GM10266 (cell line): ENCODE data around the gene SPEM2.
A peak's percentile ranks its signal among the peaks of the same experiment; 100 is the strongest.

Source experiments
- DNase-seq: peaks from one replicate; pipeline ENCODE4 v3.0.0; 2012; ENCODE audit errors: extremely low spot score
- TF ChIP-seq, protein P1 (sequence below): IDR thresholded peaks from 2 replicates; pipeline ENCODE4 v1.5.1; 2012; ENCODE audit warnings: mild to moderate bottlenecking, low read depth; ENCODE audit not compliant: control insufficient read depth, insufficient read depth; ENCODE audit errors: missing control alignments

The SPEM2 gene

DNA sequence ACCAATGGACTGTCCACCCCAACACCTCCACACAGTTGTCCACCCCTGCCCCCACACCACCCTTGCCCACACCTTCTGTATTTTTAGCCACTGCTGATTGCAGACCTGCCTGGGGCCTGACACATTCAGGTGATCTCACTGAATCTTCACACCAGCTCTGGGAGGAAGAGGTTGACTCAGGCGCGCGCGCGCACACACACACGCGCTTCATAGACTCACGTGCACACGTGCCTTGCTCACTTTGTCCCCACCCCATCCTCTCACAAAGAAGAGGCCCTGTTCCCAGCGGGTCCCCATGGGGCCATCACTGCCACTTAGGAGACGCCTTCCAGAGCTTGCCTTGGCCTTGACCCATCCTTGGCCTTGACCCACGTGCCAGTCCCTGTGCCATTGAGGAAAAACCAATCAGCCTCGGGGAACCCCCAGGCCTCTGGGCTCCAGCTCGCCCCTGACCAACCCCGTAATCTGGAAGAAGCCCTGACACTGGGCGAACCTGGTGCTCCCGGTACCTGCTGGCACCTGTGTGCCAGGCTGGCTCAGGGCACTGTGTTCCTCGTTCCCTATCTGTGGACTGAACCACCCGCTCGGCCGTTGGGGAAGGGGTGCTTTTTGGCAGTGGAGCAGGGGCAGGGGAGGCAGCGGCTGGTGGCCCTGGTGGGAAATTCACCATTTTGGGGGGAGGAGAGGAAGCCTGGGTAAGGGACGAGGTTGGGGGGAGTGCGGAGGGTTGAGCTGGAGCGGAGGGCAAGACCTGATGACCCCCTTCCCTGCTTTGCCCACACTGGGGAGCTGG, 14.6 kb upstream of the SPEM2 start:
- DNase-seq = no peak
- TF ChIP-seq, protein P1, sequence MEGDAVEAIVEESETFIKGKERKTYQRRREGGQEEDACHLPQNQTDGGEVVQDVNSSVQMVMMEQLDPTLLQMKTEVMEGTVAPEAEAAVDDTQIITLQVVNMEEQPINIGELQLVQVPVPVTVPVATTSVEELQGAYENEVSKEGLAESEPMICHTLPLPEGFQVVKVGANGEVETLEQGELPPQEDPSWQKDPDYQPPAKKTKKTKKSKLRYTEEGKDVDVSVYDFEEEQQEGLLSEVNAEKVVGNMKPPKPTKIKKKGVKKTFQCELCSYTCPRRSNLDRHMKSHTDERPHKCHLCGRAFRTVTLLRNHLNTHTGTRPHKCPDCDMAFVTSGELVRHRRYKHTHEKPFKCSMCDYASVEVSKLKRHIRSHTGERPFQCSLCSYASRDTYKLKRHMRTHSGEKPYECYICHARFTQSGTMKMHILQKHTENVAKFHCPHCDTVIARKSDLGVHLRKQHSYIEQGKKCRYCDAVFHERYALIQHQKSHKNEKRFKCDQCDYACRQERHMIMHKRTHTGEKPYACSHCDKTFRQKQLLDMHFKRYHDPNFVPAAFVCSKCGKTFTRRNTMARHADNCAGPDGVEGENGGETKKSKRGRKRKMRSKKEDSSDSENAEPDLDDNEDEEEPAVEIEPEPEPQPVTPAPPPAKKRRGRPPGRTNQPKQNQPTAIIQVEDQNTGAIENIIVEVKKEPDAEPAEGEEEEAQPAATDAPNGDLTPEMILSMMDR = no peak

DNA sequence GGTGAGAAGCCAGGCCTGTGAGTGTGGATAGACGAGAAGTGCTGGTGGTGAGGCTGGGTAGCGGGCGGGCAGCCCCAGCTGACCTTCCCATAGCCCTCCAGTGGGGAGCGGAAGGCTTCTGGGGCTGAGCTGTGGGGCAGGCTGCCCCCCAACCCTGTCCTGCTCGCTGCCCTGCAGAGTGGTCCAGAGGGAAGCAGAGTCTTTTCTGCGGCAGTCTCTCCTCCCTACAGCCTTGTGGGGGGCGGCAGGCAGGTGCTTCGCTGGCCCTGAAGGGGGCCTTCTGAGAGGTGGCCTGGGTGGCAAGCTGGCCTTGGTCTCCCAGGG, 14.0 kb upstream of the SPEM2 start:
- no peak for DNase-seq
- TF ChIP-seq, protein P1 = no peak

DNA sequence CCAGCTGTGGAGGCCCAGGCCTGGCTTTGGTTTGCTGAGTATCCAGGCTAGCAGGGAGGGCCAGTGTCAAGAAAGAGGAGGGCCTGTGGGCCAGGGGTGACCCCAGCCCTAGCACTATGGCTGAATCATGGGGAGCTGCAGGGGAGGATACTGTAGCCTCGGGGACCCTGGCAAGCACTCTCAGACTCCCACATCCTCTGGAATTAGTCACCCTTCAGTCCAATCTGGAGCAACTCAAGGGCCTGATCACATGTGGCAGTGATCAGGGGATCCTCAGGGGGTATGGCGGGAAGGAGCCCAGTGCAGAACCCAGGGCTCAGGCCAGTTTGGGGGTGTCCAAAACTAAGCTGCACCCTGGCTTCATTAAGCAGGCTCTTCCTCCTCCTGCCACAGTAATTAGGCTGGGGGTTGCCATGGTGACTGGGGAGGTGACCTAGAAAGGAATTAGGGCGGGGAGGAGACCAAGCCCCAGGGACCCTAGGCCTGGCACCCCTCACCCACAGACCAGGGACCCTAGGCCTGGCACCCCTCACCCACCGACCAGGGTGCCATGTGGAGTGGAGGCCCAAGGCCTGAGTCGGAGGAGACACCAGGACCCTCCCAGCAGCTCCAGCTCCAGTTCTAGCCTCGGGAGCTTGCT, 11.9 kb upstream of the SPEM2 start:
- TF ChIP-seq, protein P1 = no peak
- no peak for DNase-seq

DNA sequence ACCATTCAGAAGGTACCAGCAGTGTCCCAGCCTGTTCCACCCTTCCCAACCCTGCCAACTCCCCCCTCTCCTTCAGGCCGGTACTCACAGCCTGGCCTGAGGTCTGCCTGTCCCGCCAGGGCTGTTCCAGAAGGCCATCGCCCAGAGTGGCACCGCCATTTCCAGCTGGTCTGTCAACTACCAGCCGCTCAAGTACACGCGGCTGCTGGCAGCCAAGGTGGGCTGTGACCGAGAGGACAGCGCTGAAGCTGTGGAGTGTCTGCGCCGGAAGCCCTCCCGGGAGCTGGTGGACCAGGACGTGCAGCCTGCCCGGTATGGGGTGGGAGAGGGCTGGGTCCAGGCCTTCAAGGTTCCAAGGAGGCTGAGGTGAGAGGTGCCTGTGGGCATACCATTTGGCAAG, 10.6 kb upstream of the SPEM2 start:
- TF ChIP-seq, protein P1 = no peak
- no peak for DNase-seq

DNA sequence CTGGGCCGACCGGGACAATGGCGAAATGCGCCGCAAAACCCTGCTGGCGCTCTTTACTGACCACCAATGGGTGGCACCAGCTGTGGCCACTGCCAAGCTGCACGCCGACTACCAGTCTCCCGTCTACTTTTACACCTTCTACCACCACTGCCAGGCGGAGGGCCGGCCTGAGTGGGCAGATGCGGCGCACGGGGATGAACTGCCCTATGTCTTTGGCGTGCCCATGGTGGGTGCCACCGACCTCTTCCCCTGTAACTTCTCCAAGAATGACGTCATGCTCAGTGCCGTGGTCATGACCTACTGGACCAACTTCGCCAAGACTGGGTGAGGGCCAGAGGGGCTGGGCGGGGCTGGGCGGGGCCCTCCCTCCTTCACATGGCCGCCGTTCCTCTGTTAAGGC, 9.6 kb upstream of the SPEM2 start:
- DNase-seq = no peak
- TF ChIP-seq, protein P1 = no peak

DNA sequence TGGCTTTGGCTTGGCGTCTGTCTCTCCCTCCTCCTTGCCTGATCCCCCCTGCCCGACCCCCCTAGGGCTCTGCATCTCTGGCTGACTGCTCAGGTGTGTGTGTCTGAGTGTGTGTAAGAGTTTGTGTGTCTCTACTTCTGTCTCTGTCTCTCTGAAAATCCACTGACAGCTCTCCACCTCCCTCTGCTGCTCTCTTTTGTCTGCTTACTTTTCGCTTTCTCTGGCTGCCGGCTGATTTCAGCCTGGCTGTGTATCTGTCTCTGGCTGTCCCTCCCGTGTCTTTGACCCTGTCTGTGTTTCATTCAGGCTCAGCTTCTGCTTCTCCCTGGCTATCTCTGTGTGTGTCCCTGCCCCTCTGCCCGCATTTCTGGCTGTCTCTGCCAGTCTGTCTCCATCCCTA, 9.1 kb upstream of the SPEM2 start:
- DNase-seq = no peak
- TF ChIP-seq, protein P1 = peak; percentile 15

DNA sequence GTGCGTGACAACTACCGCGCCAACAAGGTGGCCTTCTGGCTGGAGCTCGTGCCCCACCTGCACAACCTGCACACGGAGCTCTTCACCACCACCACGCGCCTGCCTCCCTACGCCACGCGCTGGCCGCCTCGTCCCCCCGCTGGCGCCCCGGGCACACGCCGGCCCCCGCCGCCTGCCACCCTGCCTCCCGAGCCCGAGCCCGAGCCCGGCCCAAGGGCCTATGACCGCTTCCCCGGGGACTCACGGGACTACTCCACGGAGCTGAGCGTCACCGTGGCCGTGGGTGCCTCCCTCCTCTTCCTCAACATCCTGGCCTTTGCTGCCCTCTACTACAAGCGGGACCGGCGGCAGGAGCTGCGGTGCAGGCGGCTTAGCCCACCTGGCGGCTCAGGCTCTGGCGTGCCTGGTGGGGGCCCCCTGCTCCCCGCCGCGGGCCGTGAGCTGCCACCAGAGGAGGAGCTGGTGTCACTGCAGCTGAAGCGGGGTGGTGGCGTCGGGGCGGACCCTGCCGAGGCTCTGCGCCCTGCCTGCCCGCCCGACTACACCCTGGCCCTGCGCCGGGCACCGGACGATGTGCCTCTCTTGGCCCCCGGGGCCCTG, 8.3 kb upstream of the SPEM2 start:
- no peak for DNase-seq
- TF ChIP-seq, protein P1 = no peak
